ENCODE results near the gene IL22RA1.

DNA sequence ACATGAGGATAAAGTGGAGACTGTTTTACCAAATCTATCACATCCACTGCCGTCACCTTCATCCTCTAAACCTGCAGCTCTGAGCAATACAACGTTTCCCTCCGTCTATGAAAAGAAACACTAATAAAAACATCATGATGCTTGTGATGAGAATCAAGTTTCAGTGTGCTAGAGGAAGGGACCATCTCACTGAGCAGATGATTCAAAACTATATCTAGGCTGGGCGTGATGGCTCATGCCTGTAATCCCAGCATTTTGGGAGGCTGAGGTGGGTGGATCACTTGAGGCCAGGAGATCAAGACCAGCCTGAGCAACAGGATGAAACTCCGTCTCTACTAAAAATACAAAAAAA, 16.3 kb downstream of the IL22RA1 start:
- TF ChIP-seq ZNF3 (CRISPR knock-in tag; IDR thresholded peaks at IDR 0.05) (no peak), CBX2 (IDR thresholded peaks at IDR 0.05; ENCODE audit: insufficient read depth, low read length, poor library complexity, severe bottlenecking) (no peak), ATF3 (IDR thresholded peaks at IDR 0.05) (no peak), ATF3 (CRISPR knock-in tag; conservative IDR thresholded peaks at IDR 0.05) (no peak), ZNF511 (CRISPR knock-in tag; IDR thresholded peaks at IDR 0.05) (no peak), RHOXF2B (CRISPR knock-in tag; conservative IDR thresholded peaks at IDR 0.05) (no peak), CTCF (IDR thresholded peaks at IDR 0.05 in 2 of 3, conservative IDR thresholded peaks at IDR 0.05 in 1 of 3; ENCODE audit: insufficient read depth in 2 of 3, low read depth in 1 of 3, low read length in 3 of 3) (no peak)

Measured in K562 (cell line).